DMS53 (cell line): ENCODE data around the gene SERPINA3.
"Not testable (repeated sequence)": the region's sequence is repeated elsewhere in the genome, so short reads cannot be mapped to it uniquely, and the experiment has no call there.

ENCODE experiments used
- DNase-seq: peaks from one replicate; lab custom pipeline; 2025; lab: John Stamatoyannopoulos, UW

SERPINA3 gene

GRCh38 chr14:94584591-94585280 is 27.5 kb upstream of the SERPINA3 start:
- no peak for DNase-seq

GRCh38 chr14:94586635-94587034 is 25.6 kb upstream of the SERPINA3 start:
- no peak for DNase-seq

GRCh38 chr14:94588311-94588710 is 23.9 kb upstream of the SERPINA3 start:
- DNase-seq = no peak

GRCh38 chr14:94591073-94591472 is 21.1 kb upstream of the SERPINA3 start:
- no peak for DNase-seq

- no peak for DNase-seq
Measured at GRCh38 chr14:94591871-94592270, 20.3 kb upstream of the SERPINA3 start.

- no peak for DNase-seq
Measured at GRCh38 chr14:94592457-94592856, 19.7 kb upstream of the SERPINA3 start.

- no peak for DNase-seq
Measured at GRCh38 chr14:94593376-94593748, 18.8 kb upstream of the SERPINA3 start.

- no peak for DNase-seq
Measured at GRCh38 chr14:94593749-94594431, 18.3 kb upstream of the SERPINA3 start.

- no peak for DNase-seq
Measured at GRCh38 chr14:94594441-94594840, 17.8 kb upstream of the SERPINA3 start.

- DNase-seq = no peak
Measured at GRCh38 chr14:94595912-94596311, 16.3 kb upstream of the SERPINA3 start.

GRCh38 chr14:94596361-94596760 is 15.8 kb upstream of the SERPINA3 start:
- DNase-seq = no peak

- no peak for DNase-seq
Measured at GRCh38 chr14:94597788-94598187, 14.4 kb upstream of the SERPINA3 start.

- no peak for DNase-seq
Measured at GRCh38 chr14:94598506-94598815, 13.7 kb upstream of the SERPINA3 start.

GRCh38 chr14:94598816-94599655 is 13.2 kb upstream of the SERPINA3 start:
- DNase-seq = no peak

- DNase-seq = no peak
Measured at GRCh38 chr14:94599656-94600004, 12.6 kb upstream of the SERPINA3 start.

- DNase-seq = no peak
Measured at GRCh38 chr14:94600148-94600545, 12.0 kb upstream of the SERPINA3 start.

- DNase-seq = no peak
Measured at GRCh38 chr14:94601884-94602391, 10.3 kb upstream of the SERPINA3 start.

- no peak for DNase-seq
Measured at GRCh38 chr14:94602722-94603121, 9.5 kb upstream of the SERPINA3 start.

GRCh38 chr14:94605361-94605760 is 6.8 kb upstream of the SERPINA3 start:
- no peak for DNase-seq

- not testable (repeated sequence) for DNase-seq
Measured at GRCh38 chr14:94608966-94609365, 3.2 kb upstream of the SERPINA3 start.

GRCh38 chr14:94611179-94611578 is 1.0 kb upstream of the SERPINA3 start:
- no peak for DNase-seq

GRCh38 chr14:94612580-94613554 is 676 bp downstream of the SERPINA3 start:
- DNase-seq = no peak
